SH-SY5Y (cell line): Measurements from ENCODE around the gene KCNV2.

Experiments
- GATA2 ChIP-seq: IDR thresholded peaks from 2 replicates; pipeline ENCODE4 v1.6.1; 2011; ENCODE audit warnings: mild to moderate bottlenecking, low read depth, low read length
- GATA3 ChIP-seq: IDR thresholded peaks from 2 replicates; pipeline ENCODE4 v1.6.1; 2011; ENCODE audit warnings: low read depth, mild to moderate bottlenecking, low read length, moderate library complexity

DNA sequence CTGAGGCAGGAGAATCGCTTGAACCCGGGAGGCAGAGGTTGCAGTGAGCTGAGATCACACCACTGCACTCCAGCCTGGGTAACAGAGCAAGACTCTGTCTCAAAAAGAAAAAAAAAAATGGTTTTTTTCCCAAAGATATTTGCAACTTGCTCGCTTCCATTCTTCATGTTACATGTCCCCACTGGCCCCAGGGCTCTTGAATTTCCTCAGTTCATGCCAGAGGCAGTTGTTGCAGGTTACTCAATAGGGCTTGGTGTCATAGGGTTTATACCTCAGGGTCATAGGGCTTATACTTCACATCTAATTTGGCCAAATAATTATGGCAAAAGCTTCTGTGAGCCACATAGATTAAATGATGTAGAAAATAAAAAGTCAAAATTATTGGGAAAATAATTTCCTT is 44.1 kb upstream of the KCNV2 start:
- no peak for TF ChIP-seq GATA3
- TF ChIP-seq GATA2 = no peak
